Lower leg skin (tissue), 4 donors: ENCODE measurements around the gene FOS. TPM values are rescaled to one million over a fixed set of nuclear protein-coding genes. Genes with fewer than 3 reads are reported as not detected.

Experiments used
- DNase-seq, 2 donors: peaks; one replicate each; pipeline ENCODE4 v3.0.0-alpha.2; 2019; ENCODE audit warnings: low spot score in 2 of 2
- H3K4me3 ChIP-seq: fragments of 200-600 bp; sonication (generic); 2 replicates; pipeline ENCODE4 v1.5.1; 2017; ENCODE audit warnings: mild to moderate bottlenecking, low read depth; ENCODE audit not compliant: poor library complexity, severe bottlenecking
- CTCF ChIP-seq, 3 donors: fragments of 450-650 bp; IDR thresholded peaks; one replicate each; pipeline ENCODE4 v1.5.1; 2016; ENCODE audit warnings: antibody characterized with exemption in 3 of 3, mild to moderate bottlenecking in 3 of 3, moderate library complexity in 2 of 3
- POLR2A ChIP-seq, 2 donors: fragments of 450-650 bp; IDR thresholded peaks; one replicate each; pipeline ENCODE4 v1.6.1; 2016 to 2017; ENCODE audit warnings: antibody characterized with exemption in 2 of 2, mild to moderate bottlenecking in 1 of 2, moderate library complexity in 1 of 2
- WGBS, 2 donors: methylation state at CpG; one replicate each; pipeline ENCODE4 v1.1.5; 2018; 5-methylcytosine and 5-hydroxymethylcytosine counted together
- intact Hi-C: fragments of 100-400 bp; cut with DNase I; formaldehyde crosslinking; loops from one replicate; pipeline ENCODE4 v1.15.0; 2023; ENCODE audit warnings: low total_unique reads
- total RNA-seq, 4 donors: library from RNA; depleted of rRNA; stranded (reverse); fragments of >200 nt; gene quantifications; one replicate each; pipeline ENCODE4 v1.1.0, GENCODE V29; 2016

FOS gene
- total RNA-seq, 4 donors from 2014 or later: 154 to 448 (median 330) TPM

- 85 to 94% methylated on average over 5 of the region's 5 CpGs for WGBS, 2 donors
- TF ChIP-seq CTCF (IDR thresholded peaks at IDR 0.05) (no peak), POLR2A (IDR thresholded peaks at IDR 0.05) (no peak)
- intact Hi-C loops: loop anchor here (5.0 kb wide), 1 partner anchor 169 kb away; no protein-coding TSS in a partner anchor
- no peak overlapping the region for H3K4me3 ChIP-seq
- peak in 1 of 2 donors; percentile 18 for DNase-seq
These were observed 34.7 kb downstream of the FOS start for GRCh38 chr14:75313294-75313693.

GRCh38 chr14:75315144-75315543 is 36.5 kb downstream of the FOS start:
- intact Hi-C loops: no loop called here
- no peak overlapping the region for H3K4me3 ChIP-seq
- WGBS, 2 donors: 59 to 60% methylated on average over 4 of the region's 4 CpGs
- no peak for TF ChIP-seq CTCF (IDR thresholded peaks at IDR 0.05)
- no peak for TF ChIP-seq POLR2A (IDR thresholded peaks at IDR 0.05)
- no peak for DNase-seq

- no peak for DNase-seq
- WGBS, 2 donors: 86 to 91% methylated on average over 4 of the region's 4 CpGs
- H3K4me3 ChIP-seq: no peak overlapping the region
- intact Hi-C loops: no loop called here
- no peak for TF ChIP-seq CTCF (IDR thresholded peaks at IDR 0.05)
- no peak for TF ChIP-seq POLR2A (IDR thresholded peaks at IDR 0.05)
These were observed 38.5 kb downstream of the FOS start for GRCh38 chr14:75317148-75317547.

GRCh38 chr14:75318353-75318752 is 39.7 kb downstream of the FOS start:
- no peak for TF ChIP-seq CTCF (IDR thresholded peaks at IDR 0.05)
- TF ChIP-seq POLR2A (IDR thresholded peaks at IDR 0.05): no peak
- no peak for DNase-seq
- H3K4me3 ChIP-seq: no peak overlapping the region
- intact Hi-C loops: no loop called here

- intact Hi-C loops: no loop called here
- DNase-seq: no peak
- 100% methylated on average over 2 of the region's 2 CpGs for WGBS, 2 donors
- H3K4me3 ChIP-seq: no peak overlapping the region
- TF ChIP-seq POLR2A (IDR thresholded peaks at IDR 0.05): no peak
- no peak for TF ChIP-seq CTCF (IDR thresholded peaks at IDR 0.05)
These were observed 40.4 kb downstream of the FOS start for GRCh38 chr14:75319021-75319420.

GRCh38 chr14:75320196-75320595 is 41.6 kb downstream of the FOS start:
- 54 to 72% methylated on average over 7 of the region's 7 CpGs for WGBS, 2 donors

More at GRCh38 chr14:75320196-75320595, 41.6 kb downstream of the FOS start:
- H3K4me3 ChIP-seq: no peak overlapping the region
- TF ChIP-seq CTCF (IDR thresholded peaks at IDR 0.05): no peak
- TF ChIP-seq POLR2A (IDR thresholded peaks at IDR 0.05): no peak
- no peak for DNase-seq
- intact Hi-C loops: no loop called here
